GM10248 (cell line): ENCODE data around the gene PGR.
A peak's percentile ranks its signal among the peaks of the same experiment; 100 is the strongest.

Source experiments
- CTCF ChIA-PET: fragments of 300-600 bp; sonication (Branson Sonifier 250); formaldehyde crosslinking; extraction: SDS; loops from one replicate; lab custom pipeline; 2021; ENCODE audit warnings: antibody characterized with exemption; lab: Yijun Ruan, JAX
- POLR2A ChIA-PET: fragments of 350-650 bp; sonication (Branson Sonifier 250); formaldehyde crosslinking; extraction: SDS; loops from one replicate; lab custom pipeline; 2020; ENCODE audit warnings: antibody characterized with exemption; lab: Yijun Ruan, JAX
- DNase-seq: peaks from one replicate; pipeline ENCODE4 v3.0.0; 2012; ENCODE audit errors: extremely low spot score
- CTCF ChIP-seq: IDR thresholded peaks from 2 replicates; pipeline ENCODE4 v1.5.1; 2012; ENCODE audit warnings: mild to moderate bottlenecking, low read depth; ENCODE audit errors: extremely low read depth, missing control alignments, control extremely low read depth

The PGR gene

GRCh38 chr11:101133190-101133589, 3.6 kb upstream of the PGR start:
- ChIA-PET POLR2A (no interaction called here), CTCF (no interaction called here)
- no peak for DNase-seq
- no peak for TF ChIP-seq CTCF

- no peak for TF ChIP-seq CTCF
- ChIA-PET CTCF (no interaction called here), POLR2A (no interaction called here)
- peak; percentile 16 for DNase-seq
These were observed 926 bp downstream of the PGR start for GRCh38 chr11:101128571-101129202.

GRCh38 chr11:101127699-101128570, 1.7 kb downstream of the PGR start:
- peak; percentile 13 for DNase-seq
- CTCF ChIA-PET: no interaction called here
- no peak for TF ChIP-seq CTCF
- POLR2A ChIA-PET: no interaction called here

GRCh38 chr11:101127197-101127698, 2.4 kb downstream of the PGR start:
- DNase-seq: no peak
- ChIA-PET POLR2A (no interaction called here), CTCF (no interaction called here)
- TF ChIP-seq CTCF: no peak

GRCh38 chr11:101126551-101127196, 2.9 kb downstream of the PGR start:
- ChIA-PET POLR2A (no interaction called here), CTCF (no interaction called here)
- DNase-seq: no peak
- TF ChIP-seq CTCF: no peak

GRCh38 chr11:101115671-101116160, 13.9 kb downstream of the PGR start:
- TF ChIP-seq CTCF: no peak
- ChIA-PET POLR2A (no interaction called here), CTCF (interaction anchor here (0.6 kb wide), 1 partner anchor 14 kb away, joined by 3 read pairs; no protein-coding TSS in a partner anchor)
- no peak for DNase-seq
